ENCODE data around the gene SUN2. TPM values are rescaled to one million over a fixed set of nuclear protein-coding genes. Genes with fewer than 3 reads are reported as not detected.

SUN2 gene
- total and polyA plus RNA-seq, 2 of the 13 experiments (the other 11 are each of a cell fraction or from before 2014, with no cell fraction given) = 45.6 to 56.6 TPM

GRCh38 chr22:38707346-38707745 lies 48.5 kb downstream of the SUN2 start (continued):
- TF ChIP-seq, protein P1, sequence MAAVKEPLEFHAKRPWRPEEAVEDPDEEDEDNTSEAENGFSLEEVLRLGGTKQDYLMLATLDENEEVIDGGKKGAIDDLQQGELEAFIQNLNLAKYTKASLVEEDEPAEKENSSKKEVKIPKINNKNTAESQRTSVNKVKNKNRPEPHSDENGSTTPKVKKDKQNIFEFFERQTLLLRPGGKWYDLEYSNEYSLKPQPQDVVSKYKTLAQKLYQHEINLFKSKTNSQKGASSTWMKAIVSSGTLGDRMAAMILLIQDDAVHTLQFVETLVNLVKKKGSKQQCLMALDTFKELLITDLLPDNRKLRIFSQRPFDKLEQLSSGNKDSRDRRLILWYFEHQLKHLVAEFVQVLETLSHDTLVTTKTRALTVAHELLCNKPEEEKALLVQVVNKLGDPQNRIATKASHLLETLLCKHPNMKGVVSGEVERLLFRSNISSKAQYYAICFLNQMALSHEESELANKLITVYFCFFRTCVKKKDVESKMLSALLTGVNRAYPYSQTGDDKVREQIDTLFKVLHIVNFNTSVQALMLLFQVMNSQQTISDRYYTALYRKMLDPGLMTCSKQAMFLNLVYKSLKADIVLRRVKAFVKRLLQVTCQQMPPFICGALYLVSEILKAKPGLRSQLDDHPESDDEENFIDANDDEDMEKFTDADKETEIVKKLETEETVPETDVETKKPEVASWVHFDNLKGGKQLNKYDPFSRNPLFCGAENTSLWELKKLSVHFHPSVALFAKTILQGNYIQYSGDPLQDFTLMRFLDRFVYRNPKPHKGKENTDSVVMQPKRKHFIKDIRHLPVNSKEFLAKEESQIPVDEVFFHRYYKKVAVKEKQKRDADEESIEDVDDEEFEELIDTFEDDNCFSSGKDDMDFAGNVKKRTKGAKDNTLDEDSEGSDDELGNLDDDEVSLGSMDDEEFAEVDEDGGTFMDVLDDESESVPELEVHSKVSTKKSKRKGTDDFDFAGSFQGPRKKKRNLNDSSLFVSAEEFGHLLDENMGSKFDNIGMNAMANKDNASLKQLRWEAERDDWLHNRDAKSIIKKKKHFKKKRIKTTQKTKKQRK (IDR thresholded peaks at IDR 0.05; ENCODE audit: low read length) = no peak
- no peak for TF ChIP-seq FOXA1 (IDR thresholded peaks at IDR 0.05)
- peak; percentile 86 for TF ChIP-seq FOXA1 (CRISPR knock-in tag; IDR thresholded peaks at IDR 0.05)
- 0 out of 2 replicates have a peak, but pooled peaks have one; percentile 16 for TF ChIP-seq ARNTL (CRISPR knock-in tag; IDR thresholded peaks at IDR 0.05)
- TF ChIP-seq RORA (CRISPR knock-in tag; IDR thresholded peaks at IDR 0.05) = no peak
- TF ChIP-seq, protein P2, sequence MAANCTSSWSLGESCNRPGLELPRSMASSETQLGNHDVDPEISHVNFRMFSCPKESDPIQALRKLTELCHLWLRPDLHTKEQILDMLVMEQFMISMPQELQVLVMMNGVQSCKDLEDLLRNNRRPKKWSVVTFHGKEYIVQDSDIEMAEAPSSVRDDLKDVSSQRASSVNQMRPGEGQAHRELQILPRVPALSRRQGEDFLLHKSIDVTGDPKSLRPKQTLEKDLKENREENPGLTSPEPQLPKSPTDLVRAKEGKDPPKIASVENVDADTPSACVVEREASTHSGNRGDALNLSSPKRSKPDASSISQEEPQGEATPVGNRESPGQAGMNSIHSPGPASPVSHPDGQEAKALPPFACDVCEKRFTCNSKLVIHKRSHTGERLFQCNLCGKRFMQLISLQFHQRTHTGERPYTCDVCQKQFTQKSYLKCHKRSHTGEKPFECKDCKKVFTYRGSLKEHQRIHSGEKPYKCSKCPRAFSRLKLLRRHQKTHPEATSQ (CRISPR knock-in tag; IDR thresholded peaks at IDR 0.05; ENCODE audit: borderline replicate concordance) = no peak
- TF ChIP-seq MEIS2 (CRISPR knock-in tag; IDR thresholded peaks at IDR 0.05) = no peak
- TF ChIP-seq, protein P3, sequence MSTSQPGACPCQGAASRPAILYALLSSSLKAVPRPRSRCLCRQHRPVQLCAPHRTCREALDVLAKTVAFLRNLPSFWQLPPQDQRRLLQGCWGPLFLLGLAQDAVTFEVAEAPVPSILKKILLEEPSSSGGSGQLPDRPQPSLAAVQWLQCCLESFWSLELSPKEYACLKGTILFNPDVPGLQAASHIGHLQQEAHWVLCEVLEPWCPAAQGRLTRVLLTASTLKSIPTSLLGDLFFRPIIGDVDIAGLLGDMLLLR (CRISPR knock-in tag; IDR thresholded peaks at IDR 0.05) = no peak
- TF ChIP-seq, protein P4, sequence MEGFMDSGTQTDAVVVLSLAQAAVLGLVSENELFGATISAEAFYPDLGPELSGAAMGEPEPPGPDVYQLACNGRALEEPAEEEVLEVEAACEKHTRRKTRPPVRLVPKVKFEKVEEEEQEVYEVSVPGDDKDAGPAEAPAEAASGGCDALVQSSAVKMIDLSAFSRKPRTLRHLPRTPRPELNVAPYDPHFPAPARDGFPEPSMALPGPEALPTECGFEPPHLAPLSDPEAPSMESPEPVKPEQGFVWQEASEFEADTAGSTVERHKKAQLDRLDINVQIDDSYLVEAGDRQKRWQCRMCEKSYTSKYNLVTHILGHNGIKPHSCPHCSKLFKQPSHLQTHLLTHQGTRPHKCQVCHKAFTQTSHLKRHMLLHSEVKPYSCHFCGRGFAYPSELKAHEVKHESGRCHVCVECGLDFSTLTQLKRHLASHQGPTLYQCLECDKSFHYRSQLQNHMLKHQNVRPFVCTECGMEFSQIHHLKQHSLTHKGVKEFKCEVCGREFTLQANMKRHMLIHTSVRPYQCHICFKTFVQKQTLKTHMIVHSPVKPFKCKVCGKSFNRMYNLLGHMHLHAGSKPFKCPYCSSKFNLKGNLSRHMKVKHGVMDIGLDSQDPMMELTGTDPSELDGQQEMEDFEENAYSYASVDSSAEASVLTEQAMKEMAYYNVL (CRISPR knock-in tag; IDR thresholded peaks at IDR 0.05; ENCODE audit: borderline replicate concordance) = peak; percentile 64; the same call in 1 of the 2 replicates
- TF ChIP-seq, protein P5, sequence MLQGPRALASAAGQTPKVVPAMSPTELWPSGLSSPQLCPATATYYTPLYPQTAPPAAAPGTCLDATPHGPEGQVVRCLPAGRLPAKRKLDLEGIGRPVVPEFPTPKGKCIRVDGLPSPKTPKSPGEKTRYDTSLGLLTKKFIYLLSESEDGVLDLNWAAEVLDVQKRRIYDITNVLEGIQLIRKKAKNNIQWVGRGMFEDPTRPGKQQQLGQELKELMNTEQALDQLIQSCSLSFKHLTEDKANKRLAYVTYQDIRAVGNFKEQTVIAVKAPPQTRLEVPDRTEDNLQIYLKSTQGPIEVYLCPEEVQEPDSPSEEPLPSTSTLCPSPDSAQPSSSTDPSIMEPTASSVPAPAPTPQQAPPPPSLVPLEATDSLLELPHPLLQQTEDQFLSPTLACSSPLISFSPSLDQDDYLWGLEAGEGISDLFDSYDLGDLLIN (CRISPR knock-in tag; IDR thresholded peaks at IDR 0.05; ENCODE audit: borderline replicate concordance) = no peak
- TF ChIP-seq, protein P6, sequence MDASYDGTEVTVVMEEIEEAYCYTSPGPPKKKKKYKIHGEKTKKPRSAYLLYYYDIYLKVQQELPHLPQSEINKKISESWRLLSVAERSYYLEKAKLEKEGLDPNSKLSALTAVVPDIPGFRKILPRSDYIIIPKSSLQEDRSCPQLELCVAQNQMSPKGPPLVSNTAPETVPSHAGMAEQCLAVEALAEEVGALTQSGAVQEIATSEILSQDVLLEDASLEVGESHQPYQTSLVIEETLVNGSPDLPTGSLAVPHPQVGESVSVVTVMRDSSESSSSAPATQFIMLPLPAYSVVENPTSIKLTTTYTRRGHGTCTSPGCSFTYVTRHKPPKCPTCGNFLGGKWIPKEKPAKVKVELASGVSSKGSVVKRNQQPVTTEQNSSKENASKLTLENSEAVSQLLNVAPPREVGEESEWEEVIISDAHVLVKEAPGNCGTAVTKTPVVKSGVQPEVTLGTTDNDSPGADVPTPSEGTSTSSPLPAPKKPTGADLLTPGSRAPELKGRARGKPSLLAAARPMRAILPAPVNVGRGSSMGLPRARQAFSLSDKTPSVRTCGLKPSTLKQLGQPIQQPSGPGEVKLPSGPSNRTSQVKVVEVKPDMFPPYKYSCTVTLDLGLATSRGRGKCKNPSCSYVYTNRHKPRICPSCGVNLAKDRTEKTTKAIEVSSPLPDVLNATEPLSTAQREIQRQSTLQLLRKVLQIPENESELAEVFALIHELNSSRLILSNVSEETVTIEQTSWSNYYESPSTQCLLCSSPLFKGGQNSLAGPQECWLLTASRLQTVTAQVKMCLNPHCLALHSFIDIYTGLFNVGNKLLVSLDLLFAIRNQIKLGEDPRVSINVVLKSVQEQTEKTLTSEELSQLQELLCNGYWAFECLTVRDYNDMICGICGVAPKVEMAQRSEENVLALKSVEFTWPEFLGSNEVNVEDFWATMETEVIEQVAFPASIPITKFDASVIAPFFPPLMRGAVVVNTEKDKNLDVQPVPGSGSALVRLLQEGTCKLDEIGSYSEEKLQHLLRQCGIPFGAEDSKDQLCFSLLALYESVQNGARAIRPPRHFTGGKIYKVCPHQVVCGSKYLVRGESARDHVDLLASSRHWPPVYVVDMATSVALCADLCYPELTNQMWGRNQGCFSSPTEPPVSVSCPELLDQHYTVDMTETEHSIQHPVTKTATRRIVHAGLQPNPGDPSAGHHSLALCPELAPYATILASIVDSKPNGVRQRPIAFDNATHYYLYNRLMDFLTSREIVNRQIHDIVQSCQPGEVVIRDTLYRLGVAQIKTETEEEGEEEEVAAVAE (CRISPR knock-in tag; IDR thresholded peaks at IDR 0.05; ENCODE audit: borderline replicate concordance) = 0 out of 2 replicates have a peak, but pooled peaks have one; percentile 25
- TF ChIP-seq PTBP1 (IDR thresholded peaks at IDR 0.05; ENCODE audit: low read depth, low read length, poor library complexity, severe bottlenecking) = no peak
- TF ChIP-seq, protein P7, sequence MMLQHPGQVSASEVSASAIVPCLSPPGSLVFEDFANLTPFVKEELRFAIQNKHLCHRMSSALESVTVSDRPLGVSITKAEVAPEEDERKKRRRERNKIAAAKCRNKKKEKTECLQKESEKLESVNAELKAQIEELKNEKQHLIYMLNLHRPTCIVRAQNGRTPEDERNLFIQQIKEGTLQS (CRISPR knock-in tag; IDR thresholded peaks at IDR 0.05) = peak; percentile 86

Data from HepG2 (cell line).